ENCODE data around the gene IFT122. TPM values are rescaled to one million over a fixed set of nuclear protein-coding genes. Genes with fewer than 3 reads are reported as not detected.

The IFT122 gene
- total RNA-seq, 6 donors from 2014 or later = 23.7 to 126 (median 29.1) TPM

DNA sequence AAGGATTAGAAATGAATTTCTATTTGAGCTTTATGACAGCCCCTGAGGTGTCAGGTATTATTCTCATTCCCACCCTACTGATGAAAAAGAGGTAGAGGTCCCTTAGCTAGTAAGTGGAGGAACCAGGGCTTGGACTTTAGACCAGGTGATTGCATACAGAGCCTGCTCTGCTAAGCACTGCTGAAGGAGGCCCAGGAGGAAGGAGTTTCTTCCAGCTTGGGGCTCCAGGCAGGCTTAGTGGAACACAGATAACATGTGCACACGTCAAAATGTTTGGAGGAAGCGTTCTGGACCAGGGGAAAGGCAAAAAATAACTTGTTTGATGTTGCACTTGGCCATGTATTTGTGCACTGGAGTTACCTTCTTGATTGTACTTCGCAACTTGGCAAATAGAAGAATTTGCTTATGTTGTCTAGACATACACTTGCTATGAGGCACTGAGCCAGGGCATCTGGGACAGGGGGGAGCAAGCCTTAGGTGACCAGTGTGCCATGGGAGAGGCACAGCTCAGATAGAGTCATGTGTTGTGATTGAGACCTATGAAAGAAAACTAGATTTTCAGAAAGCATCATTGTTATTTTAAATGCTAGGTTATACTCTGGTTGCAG is 22.4 kb downstream of the IFT122 start:
- Histone ChIP-seq H3K27me3 (no peaks in the 10 kb centered on the region), H3K36me3 (peaks cover 0 to 50% (median 13%) of the 10 kb centered on the region in 4 donors), H3K27ac (no peak overlapping the region), H3K9me3 (no peaks in the 10 kb centered on the region), H3K4me3 (no peak overlapping the region), H3K4me1 (no peaks in the 10 kb centered on the region)
- TF ChIP-seq, protein P1, sequence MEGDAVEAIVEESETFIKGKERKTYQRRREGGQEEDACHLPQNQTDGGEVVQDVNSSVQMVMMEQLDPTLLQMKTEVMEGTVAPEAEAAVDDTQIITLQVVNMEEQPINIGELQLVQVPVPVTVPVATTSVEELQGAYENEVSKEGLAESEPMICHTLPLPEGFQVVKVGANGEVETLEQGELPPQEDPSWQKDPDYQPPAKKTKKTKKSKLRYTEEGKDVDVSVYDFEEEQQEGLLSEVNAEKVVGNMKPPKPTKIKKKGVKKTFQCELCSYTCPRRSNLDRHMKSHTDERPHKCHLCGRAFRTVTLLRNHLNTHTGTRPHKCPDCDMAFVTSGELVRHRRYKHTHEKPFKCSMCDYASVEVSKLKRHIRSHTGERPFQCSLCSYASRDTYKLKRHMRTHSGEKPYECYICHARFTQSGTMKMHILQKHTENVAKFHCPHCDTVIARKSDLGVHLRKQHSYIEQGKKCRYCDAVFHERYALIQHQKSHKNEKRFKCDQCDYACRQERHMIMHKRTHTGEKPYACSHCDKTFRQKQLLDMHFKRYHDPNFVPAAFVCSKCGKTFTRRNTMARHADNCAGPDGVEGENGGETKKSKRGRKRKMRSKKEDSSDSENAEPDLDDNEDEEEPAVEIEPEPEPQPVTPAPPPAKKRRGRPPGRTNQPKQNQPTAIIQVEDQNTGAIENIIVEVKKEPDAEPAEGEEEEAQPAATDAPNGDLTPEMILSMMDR (IDR thresholded peaks at IDR 0.05) = no peak
- TF ChIP-seq POLR2AphosphoS5 (IDR thresholded peaks at IDR 0.05) = no peak
- TF ChIP-seq POLR2A (IDR thresholded peaks at IDR 0.05) = no peak
- no peak for TF ChIP-seq EP300 (IDR thresholded peaks at IDR 0.05)
- no peak for ATAC-seq (ENCODE audit: low FRiP score in 2 of 2)
- 79 to 85% methylated on average over 3 of the region's 3 CpGs for WGBS, 2 donors
- no peak for DNase-seq

DNA sequence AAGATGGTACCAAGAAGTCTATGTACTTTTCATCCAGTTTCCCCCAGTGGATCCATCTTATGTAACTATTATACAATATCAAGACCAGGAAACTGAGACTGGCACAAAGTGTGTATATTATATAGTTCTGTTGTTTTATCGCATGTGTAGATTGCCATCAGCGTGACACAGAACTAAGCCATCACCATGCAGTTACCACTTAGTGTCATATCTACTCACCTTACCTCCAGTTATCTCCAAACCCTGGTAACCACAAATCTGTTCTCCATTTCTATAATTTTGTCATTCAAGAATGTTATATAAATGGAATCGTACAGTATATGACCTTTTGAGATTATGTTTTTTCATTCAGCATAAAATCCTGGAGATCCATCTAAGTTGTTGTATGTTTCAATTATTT is 23.1 kb downstream of the IFT122 start:
- DNase-seq (no peak), ATAC-seq (ENCODE audit: low FRiP score in 2 of 2) (no peak)
- Histone ChIP-seq H3K4me3 (no peak overlapping the region), H3K27ac (no peak overlapping the region), H3K9me3 (no peaks in the 10 kb centered on the region), H3K4me1 (no peaks in the 10 kb centered on the region), H3K36me3 (peaks cover 0 to 49% (median 15%) of the 10 kb centered on the region in 4 donors), H3K27me3 (no peaks in the 10 kb centered on the region)
- WGBS, 2 donors = 94 to 99% methylated on average over 3 of the region's 3 CpGs
- TF ChIP-seq, protein P1 (IDR thresholded peaks at IDR 0.05) = no peak
- TF ChIP-seq EP300 (IDR thresholded peaks at IDR 0.05) (no peak), POLR2AphosphoS5 (IDR thresholded peaks at IDR 0.05) (no peak), POLR2A (IDR thresholded peaks at IDR 0.05) (no peak)

GRCh38 chr3:129463716-129464115 is 23.7 kb downstream of the IFT122 start:
- H3K27ac ChIP-seq = no peak overlapping the region
- ATAC-seq (ENCODE audit: low FRiP score in 2 of 2) (no peak), DNase-seq (no peak)
- H3K4me3 ChIP-seq = no peak overlapping the region
- H3K9me3 ChIP-seq = no peaks in the 10 kb centered on the region
- WGBS, 2 donors = 77 to 79% methylated on average over 4 of the region's 4 CpGs
- H3K36me3 ChIP-seq = peaks cover 0 to 43% (median 15%) of the 10 kb centered on the region in 4 donors
- H3K4me1 ChIP-seq = no peaks in the 10 kb centered on the region
- no peak for TF ChIP-seq POLR2A (IDR thresholded peaks at IDR 0.05)
- TF ChIP-seq, protein P1 (IDR thresholded peaks at IDR 0.05) = no peak
- TF ChIP-seq POLR2AphosphoS5 (IDR thresholded peaks at IDR 0.05) = no peak
- TF ChIP-seq EP300 (IDR thresholded peaks at IDR 0.05) = no peak
- no peaks in the 10 kb centered on the region for H3K27me3 ChIP-seq

GRCh38 chr3:129467932-129468331 is 27.9 kb downstream of the IFT122 start:
- no peak for DNase-seq
- peaks cover 2 to 50% (median 18%) of the 10 kb centered on the region in 4 donors for H3K36me3 ChIP-seq
- TF ChIP-seq POLR2AphosphoS5 (IDR thresholded peaks at IDR 0.05) (no peak), POLR2A (IDR thresholded peaks at IDR 0.05) (no peak), EP300 (IDR thresholded peaks at IDR 0.05) (no peak)
- TF ChIP-seq, protein P1 (IDR thresholded peaks at IDR 0.05) = no peak

GRCh38 chr3:129469026-129469425 is 29.0 kb downstream of the IFT122 start:
- Histone ChIP-seq H3K27me3 (no peaks in the 10 kb centered on the region), H3K27ac (no peak overlapping the region), H3K36me3 (peaks cover 2 to 42% (median 16%) of the 10 kb centered on the region in 4 donors), H3K4me1 (peaks cover 0 to 4% (median 0%) of the 10 kb centered on the region in 4 donors), H3K9me3 (no peaks in the 10 kb centered on the region), H3K4me3 (no peak overlapping the region)
- ATAC-seq (ENCODE audit: low FRiP score in 2 of 2) (no peak), DNase-seq (no peak)
- TF ChIP-seq POLR2A (IDR thresholded peaks at IDR 0.05) = no peak
- TF ChIP-seq, protein P1 (IDR thresholded peaks at IDR 0.05) = no peak
- no peak for TF ChIP-seq EP300 (IDR thresholded peaks at IDR 0.05)
- TF ChIP-seq POLR2AphosphoS5 (IDR thresholded peaks at IDR 0.05) = no peak
- 32 to 75% methylated on average over 1 to 2 of the region's 2 CpGs for WGBS, 2 donors

More at GRCh38 chr3:129467932-129468331, 27.9 kb downstream of the IFT122 start:
- WGBS, 2 donors = 89 to 94% methylated on average over 1 of the region's 1 CpG
- H3K27me3 ChIP-seq = no peaks in the 10 kb centered on the region
- no peak overlapping the region for H3K4me3 ChIP-seq
- H3K9me3 ChIP-seq = no peaks in the 10 kb centered on the region
- no peak overlapping the region for H3K27ac ChIP-seq
- H3K4me1 ChIP-seq = peaks cover 0 to 4% (median 0%) of the 10 kb centered on the region in 4 donors
- no peak for ATAC-seq (ENCODE audit: low FRiP score in 2 of 2)

Measured in upper lobe of left lung (tissue), 6 donors.